Effector memory CD8-positive, alpha-beta T cell (primary cell): Measurements from ENCODE around the gene PTPRE.

Experiments
- ATAC-seq: fragments of 150-1000 bp; cut with Tn5 transposase; replicated peaks from 2 replicates; pipeline ENCODE4 v1.10.0; 2021; ENCODE audit warnings: mild to moderate bottlenecking, moderate library complexity
- DNase-seq, 3 experiments: peaks; one replicate each; pipeline ENCODE4 v3.0.0; 2021
- H3K27ac Mint-ChIP-seq, 2 donors: one replicate each; pipeline ENCODE4 v1.8.0; 2022; ENCODE audit warnings: mild to moderate bottlenecking in 2 of 2, mixed read lengths in 2 of 2, moderate library complexity in 2 of 2
- H3K27me3 Mint-ChIP-seq, 2 donors: one replicate each; pipeline ENCODE4 v1.8.0; 2022; ENCODE audit warnings: mixed read lengths in 2 of 2
- H3K36me3 Mint-ChIP-seq: one replicate; pipeline ENCODE4 v1.8.0; 2022; ENCODE audit warnings: mild to moderate bottlenecking, moderate library complexity, mixed read lengths; ENCODE audit not compliant: insufficient read depth
- H3K4me1 Mint-ChIP-seq, 2 donors: one replicate each; pipeline ENCODE4 v1.8.0; 2022; ENCODE audit warnings: low read depth in 2 of 2, mixed read lengths in 2 of 2
- H3K4me3 Mint-ChIP-seq, 2 donors: one replicate each; pipeline ENCODE4 v1.8.0; 2022; ENCODE audit warnings: mild to moderate bottlenecking in 2 of 2, mixed read lengths in 2 of 2, moderate library complexity in 2 of 2
- H3K9me3 Mint-ChIP-seq, 2 donors: one replicate each; pipeline ENCODE4 v1.8.0; 2022; ENCODE audit warnings: mixed read lengths in 2 of 2

Gene PTPRE

GRCh38 chr10:128124813-128125403, 218.0 kb downstream of the PTPRE start:
- H3K4me1 Mint-ChIP-seq: peaks cover 14 to 18% of the 10 kb centered on the region in 2 donors
- no peaks in the 10 kb centered on the region for H3K9me3 Mint-ChIP-seq
- ATAC-seq: no peak
- H3K4me3 Mint-ChIP-seq: peak overlapping the region; percentile 89 to 92
- peaks cover 20% of the 10 kb centered on the region for H3K36me3 Mint-ChIP-seq
- H3K27ac Mint-ChIP-seq: no peak overlapping the region
- no peak for DNase-seq
- peaks cover 17% of the 10 kb centered on the region in 2 donors for H3K27me3 Mint-ChIP-seq

GRCh38 chr10:128125416-128125943, 218.6 kb downstream of the PTPRE start:
- Mint-ChIP-seq H3K9me3 (no peaks in the 10 kb centered on the region), H3K27me3 (peaks cover 17% of the 10 kb centered on the region in 2 donors), H3K4me3 (peak overlapping the region; percentile 89 to 92), H3K4me1 (peaks cover 13 to 18% of the 10 kb centered on the region in 2 donors), H3K27ac (no peak overlapping the region), H3K36me3 (peaks cover 20% of the 10 kb centered on the region)
- ATAC-seq (no peak), DNase-seq (no peak)

- Mint-ChIP-seq H3K27me3 (peaks cover 17% of the 10 kb centered on the region in 2 donors), H3K4me3 (peak within 1 kb of the TSS; percentile 89 to 92), H3K4me1 (peaks cover 7 to 15% of the 10 kb centered on the region in 2 donors), H3K27ac (peak within 1 kb of the TSS; percentile 16 to 85), H3K9me3 (no peaks in the 10 kb centered on the region), H3K36me3 (peaks cover 20% of the 10 kb centered on the region)
- ATAC-seq (peak; percentile 94), DNase-seq (peak; percentile 83 to 88 (median 85))
These were observed 219.3 kb downstream of the PTPRE start, which contains the start of gene MKI67 for GRCh38 chr10:128125944-128126764. TSS of gene MKI67 (minus strand) at chr10:128126423. CDS start at chr10:128125667, 756 bp downstream.

- Mint-ChIP-seq H3K9me3 (no peaks in the 10 kb centered on the region), H3K27me3 (peaks cover 10 to 17% of the 10 kb centered on the region in 2 donors), H3K27ac (no peak overlapping the region), H3K36me3 (peaks cover 20% of the 10 kb centered on the region), H3K4me3 (no peak overlapping the region), H3K4me1 (peaks cover 7 to 15% of the 10 kb centered on the region in 2 donors)
- no peak for DNase-seq
- no peak for ATAC-seq
These were observed 221.7 kb downstream of the PTPRE start for GRCh38 chr10:128128582-128128981.

- ATAC-seq (no peak), DNase-seq (no peak)
- H3K4me3 Mint-ChIP-seq: no peak overlapping the region
- H3K4me1 Mint-ChIP-seq: peaks cover 5 to 8% of the 10 kb centered on the region in 2 donors
- H3K27me3 Mint-ChIP-seq: peaks cover 0 to 8% of the 10 kb centered on the region in 2 donors
- no peak overlapping the region for H3K27ac Mint-ChIP-seq
- H3K9me3 Mint-ChIP-seq: no peaks in the 10 kb centered on the region
- H3K36me3 Mint-ChIP-seq: peaks cover 15% of the 10 kb centered on the region
These were observed 223.1 kb downstream of the PTPRE start for GRCh38 chr10:128130051-128130450.
